Retinal pigment epithelial cell (primary cell): ENCODE measurements around the gene CEP85.

Experiments
- DNase-seq: peaks from one replicate; pipeline ENCODE4 v3.0.0-alpha.2; 2010; ENCODE audit warnings: low read depth
- H3K4me3 ChIP-seq: 2 replicates; pipeline ENCODE4 v1.5.1; 2011; ENCODE audit warnings: mild to moderate bottlenecking, low read length, control low read depth, moderate library complexity
- TF ChIP-seq, protein P1 (sequence below): conservative IDR thresholded peaks from 2 replicates; pipeline ENCODE4 v1.5.1; 2011; ENCODE audit warnings: low read depth, low read length, control low read depth, inconsistent platforms

The CEP85 gene

GRCh38 chr1:26297057-26297790 is 63.2 kb downstream of the CEP85 start:
- TF ChIP-seq, protein P1, sequence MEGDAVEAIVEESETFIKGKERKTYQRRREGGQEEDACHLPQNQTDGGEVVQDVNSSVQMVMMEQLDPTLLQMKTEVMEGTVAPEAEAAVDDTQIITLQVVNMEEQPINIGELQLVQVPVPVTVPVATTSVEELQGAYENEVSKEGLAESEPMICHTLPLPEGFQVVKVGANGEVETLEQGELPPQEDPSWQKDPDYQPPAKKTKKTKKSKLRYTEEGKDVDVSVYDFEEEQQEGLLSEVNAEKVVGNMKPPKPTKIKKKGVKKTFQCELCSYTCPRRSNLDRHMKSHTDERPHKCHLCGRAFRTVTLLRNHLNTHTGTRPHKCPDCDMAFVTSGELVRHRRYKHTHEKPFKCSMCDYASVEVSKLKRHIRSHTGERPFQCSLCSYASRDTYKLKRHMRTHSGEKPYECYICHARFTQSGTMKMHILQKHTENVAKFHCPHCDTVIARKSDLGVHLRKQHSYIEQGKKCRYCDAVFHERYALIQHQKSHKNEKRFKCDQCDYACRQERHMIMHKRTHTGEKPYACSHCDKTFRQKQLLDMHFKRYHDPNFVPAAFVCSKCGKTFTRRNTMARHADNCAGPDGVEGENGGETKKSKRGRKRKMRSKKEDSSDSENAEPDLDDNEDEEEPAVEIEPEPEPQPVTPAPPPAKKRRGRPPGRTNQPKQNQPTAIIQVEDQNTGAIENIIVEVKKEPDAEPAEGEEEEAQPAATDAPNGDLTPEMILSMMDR: no peak
- H3K4me3 ChIP-seq: no peak overlapping the region
- no peak for DNase-seq

DNA sequence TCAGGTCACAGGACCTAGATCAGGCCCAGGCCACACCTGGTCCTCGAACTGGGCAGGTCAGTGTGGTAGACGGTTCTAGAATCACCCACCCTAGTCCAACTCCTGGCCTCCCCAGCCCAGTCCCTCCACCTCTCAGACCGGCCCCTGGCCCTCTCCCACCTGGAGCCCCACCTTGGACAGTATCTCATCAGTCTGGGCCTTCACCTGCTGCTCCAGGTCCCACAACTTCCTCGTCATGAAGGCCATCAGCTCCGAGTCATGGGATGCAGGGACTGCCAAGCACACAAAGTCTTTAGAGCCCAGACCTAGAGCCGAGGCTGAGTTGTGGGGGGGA is 63.8 kb downstream of the CEP85 start:
- no peak overlapping the region for H3K4me3 ChIP-seq
- no peak for DNase-seq
- TF ChIP-seq, protein P1: no peak

DNA sequence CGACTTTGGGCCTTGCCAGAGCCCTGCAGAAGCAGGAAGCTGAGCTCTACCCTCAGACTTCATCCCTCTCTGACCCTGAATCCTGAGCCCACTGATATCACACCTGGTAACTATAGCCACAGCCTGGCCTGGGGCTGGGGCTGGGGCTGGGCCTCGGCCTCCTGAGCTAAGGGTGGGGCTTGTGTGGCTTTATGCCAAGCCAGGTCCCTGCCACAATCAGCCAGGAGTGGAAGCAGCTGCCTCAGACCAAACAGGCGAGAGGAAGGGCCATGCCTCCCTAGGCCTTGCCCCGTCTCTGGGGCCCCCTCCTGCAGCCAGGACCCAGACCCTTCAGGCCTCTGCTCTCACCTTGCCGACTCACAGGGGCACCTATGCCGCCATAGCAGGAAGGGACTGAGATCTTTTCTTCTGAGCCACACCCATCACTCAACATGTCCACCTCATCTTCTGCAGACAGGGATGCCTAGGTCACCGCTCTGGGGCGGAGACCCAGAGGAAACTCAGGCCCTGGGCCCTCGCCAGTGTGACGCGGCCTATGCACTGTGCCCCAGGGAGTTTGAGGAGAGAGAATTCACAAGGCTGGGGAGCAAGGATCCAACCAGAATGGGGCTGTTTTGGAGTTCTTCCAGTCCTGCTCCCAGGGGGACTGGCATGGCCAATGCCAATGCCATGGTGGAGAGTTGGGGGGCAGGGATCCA is 66.7 kb downstream of the CEP85 start:
- DNase-seq: no peak
- TF ChIP-seq, protein P1: no peak
- no peak overlapping the region for H3K4me3 ChIP-seq

- TF ChIP-seq, protein P1: no peak
- DNase-seq: no peak
- H3K4me3 ChIP-seq: no peak overlapping the region
These were observed 68.9 kb downstream of the CEP85 start for GRCh38 chr1:26302733-26303405.

GRCh38 chr1:26305667-26306289 is 71.8 kb downstream of the CEP85 start:
- H3K4me3 ChIP-seq: peak overlapping the region; percentile 97
- no peak for DNase-seq
- TF ChIP-seq, protein P1: no peak

DNA sequence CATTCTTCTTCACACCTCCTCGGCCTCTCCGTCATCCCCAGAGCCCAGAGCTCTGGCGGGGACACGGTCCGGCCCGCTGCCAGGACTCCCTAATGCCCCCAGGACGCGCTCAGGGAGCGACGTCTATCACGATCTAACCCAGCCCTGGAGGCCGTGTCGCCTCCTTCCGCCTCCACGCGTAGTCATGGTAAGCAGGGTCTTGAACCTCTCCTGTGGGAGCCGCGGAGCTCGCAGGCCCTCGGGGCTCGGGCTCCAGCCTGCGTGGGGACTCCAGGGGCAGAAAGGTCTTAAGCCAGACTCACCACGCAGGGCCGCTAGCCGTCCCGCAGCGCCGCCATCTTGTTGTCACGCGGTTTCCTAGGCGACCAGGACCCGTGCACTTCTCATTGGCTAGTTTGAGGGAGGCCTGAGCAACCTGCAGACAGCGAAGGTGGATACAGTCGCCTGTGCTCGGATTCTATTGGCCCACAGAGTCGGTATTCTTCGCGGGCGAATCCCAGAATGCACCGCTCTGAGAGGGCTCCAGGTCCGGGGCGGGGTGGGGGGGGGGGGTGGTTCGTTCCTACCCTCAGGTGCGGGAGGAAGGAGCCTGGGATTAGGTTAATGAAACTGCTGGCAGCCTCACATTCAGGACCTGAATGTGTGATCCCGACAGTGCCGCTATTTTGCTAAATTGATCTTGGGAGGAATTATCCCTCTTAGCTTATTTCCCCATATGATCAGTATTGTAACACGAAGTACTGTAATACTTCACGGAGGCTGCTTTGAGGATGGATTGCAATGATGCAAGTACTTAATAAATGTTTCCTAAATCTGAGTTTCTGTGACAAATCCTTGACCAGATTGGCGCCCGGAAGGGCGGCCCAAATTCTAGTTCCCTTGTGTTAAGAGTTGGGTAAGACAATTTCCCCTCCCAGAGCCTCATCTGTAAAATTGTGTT is 72.6 kb downstream of the CEP85 start, which contains the start of gene UBXN11:
UBXN11 (minus strand) TSS at position 347 of the 940 bp plus-strand sequence. CDS start 3,753 bp downstream, outside the sequence.
- TF ChIP-seq, protein P1: no peak

More for the DNA sequence above, 72.6 kb downstream of the CEP85 start, which contains the start of gene UBXN11:
- DNase-seq: peak; percentile 87
- peak within 1 kb of the TSS; percentile 97 for H3K4me3 ChIP-seq
